MM.1S (cell line): ENCODE data around the gene ABCA1.

ENCODE experiments used
- EZH2 ChIP-seq: fragments of 300-600 bp; sonication (generic); optimal IDR thresholded peaks from 2 replicates; pipeline ENCODE3; 2017; ENCODE audit warnings: low read depth, mild to moderate bottlenecking, antibody characterized with exemption, low read length, mixed read lengths
- EZH2phosphoT487 ChIP-seq: fragments of 300-600 bp; sonication (generic); IDR thresholded peaks from 2 replicates; pipeline ENCODE4 v1.6.1; 2018; ENCODE audit warnings: antibody characterized with exemption, low read length
- TF ChIP-seq, protein P1 (sequence below): fragments of 300-600 bp; sonication (generic); IDR thresholded peaks from 2 replicates; pipeline ENCODE4 v1.5.1; 2016; ENCODE audit warnings: antibody characterized with exemption, low read length, mixed read lengths

- TF ChIP-seq, protein P1, sequence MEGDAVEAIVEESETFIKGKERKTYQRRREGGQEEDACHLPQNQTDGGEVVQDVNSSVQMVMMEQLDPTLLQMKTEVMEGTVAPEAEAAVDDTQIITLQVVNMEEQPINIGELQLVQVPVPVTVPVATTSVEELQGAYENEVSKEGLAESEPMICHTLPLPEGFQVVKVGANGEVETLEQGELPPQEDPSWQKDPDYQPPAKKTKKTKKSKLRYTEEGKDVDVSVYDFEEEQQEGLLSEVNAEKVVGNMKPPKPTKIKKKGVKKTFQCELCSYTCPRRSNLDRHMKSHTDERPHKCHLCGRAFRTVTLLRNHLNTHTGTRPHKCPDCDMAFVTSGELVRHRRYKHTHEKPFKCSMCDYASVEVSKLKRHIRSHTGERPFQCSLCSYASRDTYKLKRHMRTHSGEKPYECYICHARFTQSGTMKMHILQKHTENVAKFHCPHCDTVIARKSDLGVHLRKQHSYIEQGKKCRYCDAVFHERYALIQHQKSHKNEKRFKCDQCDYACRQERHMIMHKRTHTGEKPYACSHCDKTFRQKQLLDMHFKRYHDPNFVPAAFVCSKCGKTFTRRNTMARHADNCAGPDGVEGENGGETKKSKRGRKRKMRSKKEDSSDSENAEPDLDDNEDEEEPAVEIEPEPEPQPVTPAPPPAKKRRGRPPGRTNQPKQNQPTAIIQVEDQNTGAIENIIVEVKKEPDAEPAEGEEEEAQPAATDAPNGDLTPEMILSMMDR = no peak
- TF ChIP-seq EZH2 = no peak
- TF ChIP-seq EZH2phosphoT487 = no peak
Measured at GRCh38 chr9:104800068-104800785, 127.7 kb downstream of the ABCA1 start.
